Stimulated activated naive B cell treated with anti-CD40 and anti-IgM and Interleukin-4, amounts not matched to agents 10 μg/mL and 1 μg/mL and 100 μg/mL, for 72 hours (primary cell): ENCODE data around the gene BFSP1.

Experiments used
- ATAC-seq, 2 donors: fragments of 150-1000 bp; cut with Tn5 transposase; replicated peaks; 2 replicates each; pipeline ENCODE4 v1.10.0; 2021; ENCODE audit warnings: moderate library complexity in 1 of 2
- DNase-seq: peaks from one replicate; pipeline ENCODE4 v3.0.0; 2021
- H3K27ac Mint-ChIP-seq: one replicate; pipeline ENCODE4 v1.8.0; 2022; ENCODE audit warnings: mild to moderate bottlenecking, mixed read lengths
- H3K27me3 Mint-ChIP-seq, 2 donors: one replicate each; pipeline ENCODE4 v1.8.0; 2022; ENCODE audit warnings: mixed read lengths in 2 of 2
- H3K36me3 Mint-ChIP-seq, 2 donors: one replicate each; pipeline ENCODE4 v1.8.0; 2022; ENCODE audit warnings: mixed read lengths in 2 of 2, mild to moderate bottlenecking in 1 of 2
- H3K4me1 Mint-ChIP-seq, 2 donors: one replicate each; pipeline ENCODE4 v1.8.0; 2022; ENCODE audit warnings: mixed read lengths in 2 of 2, mild to moderate bottlenecking in 1 of 2
- H3K4me3 Mint-ChIP-seq, 2 donors: one replicate each; pipeline ENCODE4 v1.8.0; 2022; ENCODE audit warnings: mild to moderate bottlenecking in 2 of 2, mixed read lengths in 2 of 2, moderate library complexity in 1 of 2
- H3K9me3 Mint-ChIP-seq, 2 donors: one replicate each; pipeline ENCODE4 v1.8.0; 2022; ENCODE audit warnings: mixed read lengths in 2 of 2, mild to moderate bottlenecking in 1 of 2

BFSP1 gene

GRCh38 chr20:17467120-17467655, 64.0 kb downstream of the BFSP1 start:
- H3K4me3 Mint-ChIP-seq, result no peak overlapping the region

DNA sequence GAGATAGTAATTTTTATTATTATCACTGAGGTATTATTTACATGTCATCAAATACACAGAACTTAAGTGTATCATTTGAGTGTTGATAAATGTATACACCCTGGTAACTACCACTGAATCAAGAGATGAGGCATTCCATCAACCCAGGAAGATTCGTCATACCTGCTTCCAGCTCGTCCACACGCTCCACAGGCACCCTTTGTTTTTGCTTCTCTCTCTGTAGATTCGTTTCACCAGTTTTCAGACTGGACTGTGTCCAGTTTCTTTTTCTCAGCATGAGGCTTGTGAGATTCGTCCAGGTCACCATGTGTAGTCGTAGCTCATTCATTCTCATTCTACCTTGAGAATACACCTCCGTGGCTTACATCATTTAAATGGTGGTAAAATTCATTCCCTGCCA, 64.5 kb downstream of the BFSP1 start:
- Mint-ChIP-seq H3K36me3 (no peaks in the 10 kb centered on the region), H3K27me3 (peaks cover 16 to 27% of the 10 kb centered on the region in 2 donors), H3K27ac (no peak overlapping the region), H3K9me3 (no peaks in the 10 kb centered on the region), H3K4me1 (no peaks in the 10 kb centered on the region), H3K4me3 (no peak overlapping the region)
- ATAC-seq (no peak), DNase-seq (no peak)

More at GRCh38 chr20:17467120-17467655, 64.0 kb downstream of the BFSP1 start:
- Mint-ChIP-seq H3K4me1 (no peaks in the 10 kb centered on the region), H3K27me3 (peaks cover 15 to 23% of the 10 kb centered on the region in 2 donors), H3K27ac (no peak overlapping the region), H3K9me3 (no peaks in the 10 kb centered on the region), H3K36me3 (no peaks in the 10 kb centered on the region)
- DNase-seq (no peak), ATAC-seq (no peak)

DNA sequence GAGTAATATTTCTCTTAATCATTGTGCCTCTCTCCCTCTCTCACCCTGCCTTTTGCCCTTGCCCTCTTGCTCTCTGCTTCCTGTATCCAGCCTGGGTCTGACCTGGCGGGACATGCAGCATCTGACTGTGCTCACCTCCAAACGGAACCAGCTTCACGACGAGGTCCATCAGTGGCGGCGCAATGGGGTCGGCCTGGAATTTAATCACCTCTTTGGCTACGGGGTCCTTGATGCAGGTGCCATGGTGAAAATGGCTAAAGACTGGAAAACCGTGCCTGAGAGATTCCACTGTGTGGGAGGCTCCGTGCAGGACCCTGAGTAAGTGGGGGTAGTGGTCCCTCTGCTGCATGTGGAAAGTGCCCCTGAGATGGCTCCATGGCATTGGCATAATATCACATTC, 65.9 kb downstream of the BFSP1 start:
- Mint-ChIP-seq H3K4me1 (no peaks in the 10 kb centered on the region), H3K27me3 (peaks cover 16 to 27% of the 10 kb centered on the region in 2 donors), H3K4me3 (no peak overlapping the region), H3K27ac (no peak overlapping the region), H3K9me3 (peaks cover 0 to 1% of the 10 kb centered on the region in 2 donors), H3K36me3 (no peaks in the 10 kb centered on the region)
- ATAC-seq (no peak), DNase-seq (no peak)

- Mint-ChIP-seq H3K27ac (no peak overlapping the region), H3K4me1 (no peaks in the 10 kb centered on the region), H3K36me3 (no peaks in the 10 kb centered on the region), H3K9me3 (peaks cover 0 to 3% of the 10 kb centered on the region in 2 donors), H3K4me3 (no peak overlapping the region), H3K27me3 (peaks cover 16 to 27% of the 10 kb centered on the region in 2 donors)
- ATAC-seq (no peak), DNase-seq (no peak)
These were observed 67.5 kb downstream of the BFSP1 start for GRCh38 chr20:17463711-17464110.

DNA sequence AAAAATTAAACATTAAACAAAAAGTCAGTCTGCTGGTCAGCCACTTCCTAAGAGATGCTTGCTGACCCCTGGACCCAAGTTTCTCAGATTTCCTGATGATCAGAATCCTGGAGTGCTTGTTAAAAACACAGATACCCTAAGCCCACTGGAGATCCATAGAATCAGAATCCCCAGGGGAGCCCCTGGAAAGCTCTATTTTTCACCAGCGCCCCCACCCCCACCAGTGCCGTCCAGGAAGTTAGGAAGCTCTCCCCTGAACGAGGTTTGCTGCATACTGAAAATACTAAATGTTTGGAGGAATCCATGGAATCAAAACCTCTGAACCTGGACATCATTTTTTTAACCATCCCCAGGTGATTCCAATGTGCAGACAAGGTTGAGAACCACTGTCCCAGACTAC, 69.2 kb downstream of the BFSP1 start:
- ATAC-seq (no peak), DNase-seq (no peak)
- H3K27me3 Mint-ChIP-seq, result peaks cover 12 to 30% of the 10 kb centered on the region in 2 donors
- H3K36me3 Mint-ChIP-seq, result no peaks in the 10 kb centered on the region
- H3K27ac Mint-ChIP-seq, result no peak overlapping the region
- H3K4me3 Mint-ChIP-seq, result no peak overlapping the region
- no peaks in the 10 kb centered on the region for H3K4me1 Mint-ChIP-seq
- peaks cover 0 to 3% of the 10 kb centered on the region in 2 donors for H3K9me3 Mint-ChIP-seq

GRCh38 chr20:17460119-17460518, 71.1 kb downstream of the BFSP1 start:
- no peak overlapping the region for H3K4me3 Mint-ChIP-seq
- H3K9me3 Mint-ChIP-seq, result peaks cover 0 to 3% of the 10 kb centered on the region in 2 donors
- DNase-seq (no peak), ATAC-seq (no peak)
- H3K36me3 Mint-ChIP-seq, result no peaks in the 10 kb centered on the region
- peaks cover 10 to 40% of the 10 kb centered on the region in 2 donors for H3K27me3 Mint-ChIP-seq
- H3K4me1 Mint-ChIP-seq, result no peaks in the 10 kb centered on the region
- H3K27ac Mint-ChIP-seq, result no peak overlapping the region

DNA sequence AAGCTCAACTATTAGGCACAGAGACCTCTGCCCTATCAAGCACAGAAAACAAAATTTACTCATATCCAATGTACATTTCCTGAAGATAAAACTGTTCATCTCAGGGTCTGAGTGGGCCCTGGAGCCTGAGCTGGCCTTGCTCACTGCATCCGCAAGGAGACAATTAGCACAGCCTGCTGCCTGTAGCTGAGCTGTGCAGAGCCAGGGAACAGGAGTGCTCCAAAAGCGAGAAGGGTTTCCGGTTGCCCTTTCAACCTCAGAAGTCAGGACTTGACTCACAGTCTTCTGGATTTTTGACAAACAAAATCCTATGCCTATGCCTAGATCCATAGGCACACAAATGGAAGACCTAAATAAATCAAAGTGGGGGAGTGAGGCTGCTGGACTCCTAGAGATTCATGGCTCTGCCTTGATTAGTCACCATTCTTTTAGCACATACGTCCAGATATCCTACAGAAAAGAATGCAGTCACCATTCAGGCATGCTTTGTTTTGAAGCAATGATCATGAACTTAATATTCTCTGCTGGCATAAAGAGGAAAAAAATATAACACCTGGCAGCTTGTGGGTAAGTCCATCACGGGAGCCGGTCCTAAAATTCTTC, 73.5 kb downstream of the BFSP1 start:
- ATAC-seq, result no peak
- Mint-ChIP-seq H3K4me3 (no peak overlapping the region), H3K27me3 (peaks cover 18 to 48% of the 10 kb centered on the region in 2 donors), H3K9me3 (peaks cover 0 to 3% of the 10 kb centered on the region in 2 donors), H3K27ac (no peak overlapping the region), H3K4me1 (no peaks in the 10 kb centered on the region), H3K36me3 (no peaks in the 10 kb centered on the region)
- no peak for DNase-seq

- Mint-ChIP-seq H3K4me3 (no peak overlapping the region), H3K36me3 (no peaks in the 10 kb centered on the region), H3K27ac (no peak overlapping the region), H3K27me3 (peaks cover 19 to 49% of the 10 kb centered on the region in 2 donors), H3K9me3 (peaks cover 0 to 3% of the 10 kb centered on the region in 2 donors), H3K4me1 (no peaks in the 10 kb centered on the region)
- no peak for ATAC-seq
- no peak for DNase-seq
These were observed 74.1 kb downstream of the BFSP1 start for GRCh38 chr20:17457079-17457478.

- ATAC-seq (no peak), DNase-seq (no peak)
- H3K4me1 Mint-ChIP-seq, result no peaks in the 10 kb centered on the region
- peaks cover 25 to 49% of the 10 kb centered on the region in 2 donors for H3K27me3 Mint-ChIP-seq
- no peak overlapping the region for H3K4me3 Mint-ChIP-seq
- H3K36me3 Mint-ChIP-seq, result no peaks in the 10 kb centered on the region
- H3K27ac Mint-ChIP-seq, result no peak overlapping the region
- H3K9me3 Mint-ChIP-seq, result peaks cover 0 to 3% of the 10 kb centered on the region in 2 donors
These were observed 74.9 kb downstream of the BFSP1 start for GRCh38 chr20:17456279-17456678.

GRCh38 chr20:17453592-17453991, 77.6 kb downstream of the BFSP1 start:
- no peak for ATAC-seq
- no peak for DNase-seq
- Mint-ChIP-seq H3K4me3 (no peak overlapping the region), H3K27me3 (peaks cover 26 to 49% of the 10 kb centered on the region in 2 donors), H3K27ac (no peak overlapping the region), H3K4me1 (no peaks in the 10 kb centered on the region), H3K36me3 (no peaks in the 10 kb centered on the region), H3K9me3 (no peaks in the 10 kb centered on the region)

- Mint-ChIP-seq H3K27ac (no peak overlapping the region), H3K4me1 (no peaks in the 10 kb centered on the region), H3K4me3 (no peak overlapping the region), H3K36me3 (no peaks in the 10 kb centered on the region), H3K9me3 (no peaks in the 10 kb centered on the region), H3K27me3 (peaks cover 26 to 49% of the 10 kb centered on the region in 2 donors)
- DNase-seq (no peak), ATAC-seq (no peak)
These were observed 78.7 kb downstream of the BFSP1 start for GRCh38 chr20:17452441-17452840.

DNA sequence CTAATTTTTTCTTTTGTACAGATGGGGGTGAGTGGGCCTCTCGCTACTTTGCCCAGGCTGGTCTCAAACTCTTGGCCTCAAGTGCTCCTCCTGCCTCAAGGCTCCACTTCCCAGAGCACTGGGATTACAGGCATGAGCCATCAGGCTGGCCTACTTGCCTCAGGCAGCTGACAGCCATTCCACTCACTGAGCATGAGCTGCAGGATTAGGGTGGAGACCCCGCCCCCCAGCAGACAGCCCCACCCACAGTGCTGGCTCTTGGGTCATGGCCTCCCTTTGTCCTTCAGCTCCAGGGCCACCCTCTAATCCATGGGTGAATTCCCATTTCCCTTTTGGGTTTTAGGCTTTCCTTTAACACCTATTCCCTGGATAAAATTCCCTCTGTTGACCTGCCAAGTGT, 82.1 kb downstream of the BFSP1 start:
- H3K4me1 Mint-ChIP-seq, result no peaks in the 10 kb centered on the region
- DNase-seq (no peak), ATAC-seq (no peak)
- no peaks in the 10 kb centered on the region for H3K36me3 Mint-ChIP-seq
- peaks cover 23 to 29% of the 10 kb centered on the region in 2 donors for H3K27me3 Mint-ChIP-seq
- no peaks in the 10 kb centered on the region for H3K9me3 Mint-ChIP-seq
- H3K4me3 Mint-ChIP-seq, result no peak overlapping the region
- H3K27ac Mint-ChIP-seq, result no peak overlapping the region

- no peak for DNase-seq
- Mint-ChIP-seq H3K9me3 (no peaks in the 10 kb centered on the region), H3K36me3 (no peaks in the 10 kb centered on the region), H3K27me3 (peaks cover 22 to 24% of the 10 kb centered on the region in 2 donors), H3K4me1 (no peaks in the 10 kb centered on the region), H3K27ac (no peak overlapping the region), H3K4me3 (no peak overlapping the region)
- no peak for ATAC-seq
These were observed 83.1 kb downstream of the BFSP1 start for GRCh38 chr20:17448071-17448470.

GRCh38 chr20:17446171-17446570, 85.0 kb downstream of the BFSP1 start:
- H3K27me3 Mint-ChIP-seq, result peaks cover 20 to 22% of the 10 kb centered on the region in 2 donors
- no peak overlapping the region for H3K4me3 Mint-ChIP-seq
- no peaks in the 10 kb centered on the region for H3K4me1 Mint-ChIP-seq
- DNase-seq (no peak), ATAC-seq (no peak)
- H3K36me3 Mint-ChIP-seq, result no peaks in the 10 kb centered on the region
- H3K27ac Mint-ChIP-seq, result no peak overlapping the region
- H3K9me3 Mint-ChIP-seq, result peaks cover 0 to 2% of the 10 kb centered on the region in 2 donors

DNA sequence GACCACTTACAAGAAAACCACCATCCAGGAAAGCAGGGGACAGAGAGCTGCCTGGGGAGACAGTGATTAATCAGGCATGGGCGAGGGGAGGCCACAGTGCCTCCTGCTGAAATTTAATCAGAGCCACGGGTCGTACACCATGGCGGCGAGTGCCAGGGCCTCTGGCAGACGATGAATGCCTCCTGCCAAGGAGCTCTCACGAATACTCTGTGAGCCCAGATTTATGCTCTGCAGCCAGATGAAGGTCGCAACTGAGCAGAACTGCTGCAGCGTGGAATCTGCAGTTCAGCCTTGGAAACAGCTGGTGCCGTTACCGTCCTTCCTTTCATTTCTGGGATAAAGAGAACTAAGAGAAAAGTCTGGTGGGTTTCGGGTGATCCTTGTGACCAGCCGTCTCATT, 85.6 kb downstream of the BFSP1 start:
- Mint-ChIP-seq H3K9me3 (peaks cover 0 to 4% of the 10 kb centered on the region in 2 donors), H3K27me3 (peaks cover 23 to 27% of the 10 kb centered on the region in 2 donors), H3K4me1 (no peaks in the 10 kb centered on the region), H3K4me3 (no peak overlapping the region), H3K36me3 (no peaks in the 10 kb centered on the region), H3K27ac (no peak overlapping the region)
- ATAC-seq (no peak), DNase-seq (no peak)
